IPS-11a (cell line): ENCODE results near the gene NDUFS4.
"Not testable (repeated sequence)": the region's sequence is repeated elsewhere in the genome, so short reads cannot be mapped to it uniquely, and the experiment has no call there.

Source experiments
- H3K4me3 ChIP-seq: one replicate; pipeline ENCODE4 v1.5.1; 2013; ENCODE audit warnings: low read depth, low read length, control low read depth

NDUFS4 gene

GRCh38 chr5:53649352-53649751, 88.9 kb downstream of the NDUFS4 start:
- H3K4me3 ChIP-seq: no peak overlapping the region

- not testable (repeated sequence) for H3K4me3 ChIP-seq
These were observed 100.1 kb downstream of the NDUFS4 start for GRCh38 chr5:53660573-53660972.

DNA sequence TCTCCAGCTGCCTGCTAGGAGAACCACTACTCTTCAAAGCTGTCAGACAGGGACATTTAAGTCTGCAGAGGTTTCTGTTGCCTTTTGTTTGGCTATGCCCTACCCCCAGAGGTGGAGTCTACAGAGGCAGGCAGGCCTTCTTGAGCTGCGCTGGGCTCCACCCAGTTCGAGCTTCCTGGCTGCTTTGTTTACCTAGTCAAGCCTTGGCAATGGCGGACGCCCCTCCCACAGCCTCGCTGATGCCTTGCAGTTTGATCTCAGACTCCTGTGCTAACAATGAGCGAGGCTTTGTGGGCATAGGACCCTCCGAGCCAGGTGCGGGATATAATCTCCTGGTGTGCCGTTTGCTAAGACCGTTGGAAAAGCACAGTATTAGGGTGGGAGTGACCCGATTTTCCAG, 104.9 kb downstream of the NDUFS4 start:
- not testable (repeated sequence) for H3K4me3 ChIP-seq

DNA sequence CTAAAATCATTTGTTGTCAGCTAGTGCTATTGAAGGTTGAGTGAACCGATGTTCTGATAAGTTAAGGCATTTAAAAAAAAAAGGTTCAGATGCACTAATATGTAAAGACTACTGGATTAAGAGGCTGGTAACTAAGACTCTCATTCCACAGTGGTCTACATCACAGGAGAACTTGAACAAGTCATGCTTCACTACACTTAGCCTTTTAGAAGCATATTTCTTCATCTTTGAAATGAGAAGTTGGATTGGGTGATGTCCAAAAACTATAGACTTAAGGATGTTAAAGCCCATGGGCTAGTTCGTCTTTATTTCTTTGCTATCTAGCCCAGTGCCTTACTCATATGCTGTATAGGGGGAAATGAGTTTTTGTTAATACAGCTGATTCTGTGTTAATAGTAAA, 107.2 kb downstream of the NDUFS4 start:
- no peak overlapping the region for H3K4me3 ChIP-seq

DNA sequence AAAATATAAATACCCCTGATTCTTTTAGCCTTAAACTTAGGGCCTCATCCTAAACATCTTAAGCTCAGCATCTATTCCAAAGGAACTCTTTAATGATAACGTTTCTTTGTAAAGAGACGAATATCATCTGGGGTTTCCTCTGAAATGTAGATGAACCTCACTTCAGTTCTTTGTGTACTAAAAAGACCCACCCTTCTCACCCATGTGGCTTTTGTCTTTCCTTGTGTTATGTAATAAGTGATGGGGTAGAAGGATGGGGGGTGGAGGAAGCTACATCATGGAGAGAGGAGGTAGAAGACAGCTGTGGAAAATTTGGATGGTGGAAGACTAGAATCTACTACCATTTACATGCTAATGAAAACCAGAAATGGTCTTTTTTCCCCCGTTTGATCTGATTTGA, 111.0 kb downstream of the NDUFS4 start:
- no peak overlapping the region for H3K4me3 ChIP-seq

DNA sequence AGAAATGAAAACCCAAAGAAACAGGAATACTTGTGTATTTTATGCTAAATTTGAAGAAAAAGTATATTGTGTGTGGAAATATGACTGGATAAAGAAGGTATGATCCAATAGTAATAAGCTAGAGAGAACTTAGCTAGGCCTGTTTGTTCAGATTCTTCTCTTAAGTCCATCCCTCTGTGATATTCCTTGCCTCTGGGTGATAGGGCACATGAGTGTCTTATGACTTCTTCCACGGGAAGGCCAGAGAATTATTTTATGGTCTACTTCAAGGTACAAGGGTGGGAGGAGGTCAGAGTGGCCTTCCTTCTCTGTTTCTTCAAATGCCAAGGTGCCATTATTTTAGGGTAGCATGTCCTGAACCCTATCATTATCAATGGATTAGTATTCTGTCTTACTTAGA, 113.7 kb downstream of the NDUFS4 start:
- no peak overlapping the region for H3K4me3 ChIP-seq

GRCh38 chr5:53677632-53678031, 117.2 kb downstream of the NDUFS4 start:
- no peak overlapping the region for H3K4me3 ChIP-seq

- H3K4me3 ChIP-seq: no peak overlapping the region
These were observed 118.7 kb downstream of the NDUFS4 start for GRCh38 chr5:53678981-53679660.

- H3K4me3 ChIP-seq: no peak overlapping the region
These were observed 120.6 kb downstream of the NDUFS4 start for GRCh38 chr5:53681079-53681478.

DNA sequence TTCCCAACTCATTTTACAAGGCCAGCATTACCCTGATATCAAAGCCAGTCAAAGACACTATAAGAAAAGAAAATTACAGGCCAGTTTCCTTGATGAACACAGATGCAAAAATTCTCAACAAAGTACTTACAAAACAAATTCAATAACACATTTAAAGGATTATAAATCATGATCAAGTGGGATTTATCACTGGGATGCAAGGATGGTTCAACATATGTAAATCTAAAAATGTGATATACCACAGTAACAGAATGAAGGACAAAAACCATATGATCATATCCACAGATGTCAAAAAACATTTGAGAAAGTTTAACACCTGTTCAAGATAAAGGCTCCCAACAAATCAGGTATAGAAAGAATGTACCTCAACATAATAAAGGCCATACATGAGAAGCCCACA, 130.6 kb downstream of the NDUFS4 start:
- H3K4me3 ChIP-seq: no peak overlapping the region

DNA sequence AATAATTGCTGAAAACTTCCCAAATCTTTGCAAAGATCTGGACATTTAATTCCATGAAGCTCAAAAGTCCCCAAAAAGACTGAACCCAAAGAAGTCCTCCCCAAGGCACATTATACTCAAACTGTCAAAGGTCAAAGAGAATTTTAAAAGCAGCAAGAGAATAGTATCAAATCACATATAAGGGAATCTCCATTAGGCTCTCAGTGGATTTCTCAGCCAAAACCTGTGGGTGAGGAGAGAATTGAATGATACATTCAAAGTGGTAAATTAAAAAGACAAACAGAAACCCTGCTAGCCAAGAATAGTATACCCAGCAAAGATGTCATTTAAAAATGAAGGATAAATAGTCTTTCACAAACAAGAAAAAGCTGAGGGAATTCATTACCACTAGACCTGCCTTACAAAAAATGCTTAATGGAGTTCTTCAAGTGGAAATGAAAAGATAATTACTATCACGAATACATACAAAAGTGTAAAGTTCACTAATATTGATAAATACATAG, 134.1 kb downstream of the NDUFS4 start:
- H3K4me3 ChIP-seq: no peak overlapping the region

GRCh38 chr5:53710405-53710804, 150.0 kb downstream of the NDUFS4 start:
- not testable (repeated sequence) for H3K4me3 ChIP-seq

- no peak overlapping the region for H3K4me3 ChIP-seq
These were observed 151.9 kb downstream of the NDUFS4 start for GRCh38 chr5:53712327-53712726.

GRCh38 chr5:53713978-53714666, 153.7 kb downstream of the NDUFS4 start:
- no peak overlapping the region for H3K4me3 ChIP-seq

DNA sequence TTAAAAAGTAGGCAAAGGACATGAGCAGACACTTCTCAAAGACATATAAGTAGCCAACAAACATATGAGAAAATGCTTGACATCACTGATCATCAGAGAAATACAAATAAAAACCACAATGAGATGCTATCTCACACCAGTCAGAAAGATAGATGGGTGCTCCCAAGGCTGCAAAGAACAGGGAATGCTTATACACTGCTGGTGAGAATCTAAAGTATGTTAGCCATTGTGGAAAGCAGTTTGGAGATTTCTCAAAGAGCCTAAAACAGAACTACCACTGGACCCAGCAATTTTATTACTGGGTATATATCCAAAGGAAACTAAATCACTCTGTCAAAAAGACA, 154.2 kb downstream of the NDUFS4 start:
- H3K4me3 ChIP-seq: no peak overlapping the region

DNA sequence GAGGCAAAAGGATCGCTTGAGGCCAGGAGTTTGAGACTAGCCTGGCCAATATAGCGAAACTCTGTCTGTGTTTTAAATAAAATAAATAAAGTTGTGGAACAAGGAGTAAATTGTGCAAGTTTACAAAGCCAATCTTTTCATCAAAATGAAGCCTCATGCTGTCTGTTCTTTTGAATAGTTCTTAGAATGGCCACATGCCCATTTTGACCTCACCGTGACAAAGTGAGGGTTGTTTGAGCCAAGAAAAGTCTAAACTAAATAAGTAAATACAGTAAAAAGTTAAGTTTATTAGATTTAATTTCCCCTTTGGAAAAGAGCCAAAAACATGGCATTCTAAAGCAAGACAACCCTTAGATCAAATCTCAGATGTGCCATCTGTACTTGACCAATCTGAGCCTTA, 165.7 kb downstream of the NDUFS4 start:
- H3K4me3 ChIP-seq: no peak overlapping the region

DNA sequence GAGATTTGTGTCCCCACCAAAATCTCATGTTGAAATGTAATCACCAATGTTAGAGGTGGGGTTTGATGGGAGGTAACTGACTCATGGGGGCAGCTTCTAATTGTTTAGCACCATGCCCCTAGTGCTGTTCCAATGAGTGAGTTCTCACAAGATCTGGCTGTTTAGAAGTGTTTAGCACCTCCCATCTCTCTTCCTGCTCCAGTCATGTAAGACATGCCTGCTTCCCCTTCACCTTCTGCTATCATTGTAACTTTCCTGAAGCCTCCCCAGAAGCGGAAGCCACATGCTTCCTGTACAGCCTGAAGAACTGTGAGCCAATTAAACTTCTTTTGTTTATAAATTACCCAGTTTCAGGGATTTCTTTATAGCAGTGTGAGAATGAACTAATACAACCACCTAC, 170.5 kb downstream of the NDUFS4 start:
- no peak overlapping the region for H3K4me3 ChIP-seq
